PC-9 (cell line): ENCODE data around the gene KRT39. TPM values are rescaled to one million over a fixed set of nuclear protein-coding genes. Genes with fewer than 3 reads are reported as not detected.
"Not testable (repeated sequence)": the region's sequence is repeated elsewhere in the genome, so short reads cannot be mapped to it uniquely, and the experiment has no call there.

Source experiments
- BruUV-seq: library from RNA; stranded (reverse); fragments of 400-500 nt; replicated peaks from 2 replicates; lab custom pipeline; 2021; lab: Mats Ljungman, UMichigan
- CTCF ChIA-PET: fragments of 300-600 bp; sonication (Branson Sonifier 250); formaldehyde crosslinking; loops from one replicate; lab custom pipeline; 2022; ENCODE audit warnings: antibody characterized with exemption; lab: Charles Lee
- POLR2A ChIA-PET: fragments of 300-600 bp; sonication (Branson Sonifier 250); formaldehyde crosslinking; loops from one replicate; lab custom pipeline; 2022; ENCODE audit warnings: antibody characterized with exemption; ENCODE audit not compliant: unreplicated experiment; lab: Charles Lee
- DNase-seq, 2 experiments: peaks; one replicate each; pipeline versions ENCODE4 v3.0.0 to v3.0.0-alpha.2; 2015 to 2022; ENCODE audit warnings: mixed read lengths in 1 of 2
- H2AFZ ChIP-seq: fragments of 200-600 bp; sonication (generic); 2 replicates; pipeline ENCODE4 v1.8.1; 2017; ENCODE audit warnings: antibody characterized with exemption
- H3F3A ChIP-seq: fragments of 200-600 bp; sonication (generic); 2 replicates; pipeline ENCODE4 v1.8.1; 2017; ENCODE audit warnings: antibody characterized with exemption, mild to moderate bottlenecking, low read depth; ENCODE audit not compliant: insufficient read depth
- H3K27ac ChIP-seq: fragments of 200-600 bp; sonication (generic); 2 replicates; pipeline ENCODE4 v1.6.1; 2016; ENCODE audit warnings: mixed run types
- H3K27me3 ChIP-seq: fragments of 200-600 bp; sonication (generic); 2 replicates; pipeline ENCODE4 v1.6.1; 2016; ENCODE audit warnings: low read depth, mixed run types; ENCODE audit not compliant: insufficient read depth
- H3K36me3 ChIP-seq: fragments of 200-600 bp; sonication (generic); 2 replicates; pipeline ENCODE4 v1.6.1; 2016; ENCODE audit warnings: low read depth, mixed run types
- H3K4me1 ChIP-seq: fragments of 200-600 bp; sonication (generic); replicated peaks from 2 replicates; pipeline ENCODE4 v1.6.1; 2016; ENCODE audit warnings: mixed run types; ENCODE audit not compliant: insufficient read depth
- H3K4me2 ChIP-seq: fragments of 200-600 bp; sonication (generic); 2 replicates; pipeline ENCODE4 v1.6.1; 2017; ENCODE audit warnings: mixed run types
- H3K4me3 ChIP-seq: fragments of 200-600 bp; sonication (generic); 2 replicates; pipeline ENCODE4 v1.6.1; 2016; ENCODE audit warnings: mixed run types
- H3K79me2 ChIP-seq: fragments of 200-600 bp; sonication (generic); 2 replicates; pipeline ENCODE4 v1.6.1; 2017; ENCODE audit warnings: low read depth, mixed run types
- H3K9me2 ChIP-seq: fragments of 200-600 bp; sonication (generic); 2 replicates; pipeline ENCODE4 v1.8.1; 2017; ENCODE audit warnings: mild to moderate bottlenecking; ENCODE audit not compliant: insufficient read depth
- H3K9me3 ChIP-seq: fragments of 200-600 bp; sonication (generic); 2 replicates; pipeline ENCODE4 v1.8.1; 2016; ENCODE audit warnings: low read depth; ENCODE audit not compliant: insufficient read depth
- H4K20me1 ChIP-seq: fragments of 200-600 bp; sonication (generic); 2 replicates; pipeline ENCODE4 v1.8.1; 2017; ENCODE audit not compliant: insufficient read depth
- CTCF ChIP-seq: fragments of 200-600 bp; sonication (generic); conservative IDR thresholded peaks from 2 replicates; pipeline ENCODE4 v1.6.1; 2017; ENCODE audit warnings: mixed run types, antibody characterized with exemption, mild to moderate bottlenecking, moderate library complexity
- EZH2 ChIP-seq: fragments of 200-600 bp; sonication (generic); IDR thresholded peaks from 2 replicates; pipeline ENCODE4 v1.8.0; 2017; ENCODE audit warnings: antibody characterized with exemption, low read depth
- intact Hi-C: fragments of 100-400 bp; cut with micrococcal nuclease; formaldehyde crosslinking; loops from one replicate; pipeline ENCODE4 v1.10.0; 2022; ENCODE audit not compliant: unreplicated experiment
- total RNA-seq: library from RNA; stranded (reverse); gene quantifications from 2 replicates; pipeline ENCODE4 v1.2.3, GENCODE V29; 2021

KRT39 gene
- total RNA-seq, 1 experiment from 2014 or later: not detected

- Histone ChIP-seq H3K4me3 (no peak overlapping the region), H2AFZ (no peak overlapping the region), H4K20me1 (no peaks in the 10 kb centered on the region), H3K79me2 (no peaks in the 10 kb centered on the region), H3K27ac (no peak overlapping the region), H3F3A (peaks cover 19% of the 10 kb centered on the region), H3K27me3 (no peaks in the 10 kb centered on the region), H3K9me3 (no peaks in the 10 kb centered on the region), H3K9me2 (no peaks in the 10 kb centered on the region), H3K4me2 (no peak overlapping the region), H3K4me1 (peaks cover 37% of the 10 kb centered on the region), H3K36me3 (no peaks in the 10 kb centered on the region)
- CTCF ChIA-PET: no interaction called here
- no peak for TF ChIP-seq CTCF
- no peak for TF ChIP-seq EZH2
- DNase-seq: no peak
- POLR2A ChIA-PET: no interaction called here
- BruUV-seq: no TSS peak
- intact Hi-C loops: no loop called here
Observed at GRCh38 chr17:40921026-40921425, 45.7 kb downstream of the KRT39 start.

- BruUV-seq, H3K9me2 ChIP-seq, H3K9me3 ChIP-seq, H3K79me2 ChIP-seq, H3K4me3 ChIP-seq, H2AFZ ChIP-seq, intact Hi-C loops, H4K20me1 ChIP-seq, H3K4me2 ChIP-seq, H3K27me3 ChIP-seq, DNase-seq, H3K36me3 ChIP-seq: not testable (repeated sequence)
- peaks cover 35% of the 10 kb centered on the region for H3F3A ChIP-seq
- ChIA-PET CTCF (interaction anchor here (0.6 kb wide), 2 partner anchors 282 to 518 kb away, joined by 3 read pairs; no protein-coding TSS in a partner anchor), POLR2A (interaction anchor here (0.5 kb wide), 1 partner anchor 98 kb away, joined by 3 read pairs; no protein-coding TSS in a partner anchor)
- H3K27ac ChIP-seq: peak overlapping the region; percentile 99
- peaks cover 58% of the 10 kb centered on the region for H3K4me1 ChIP-seq
Observed at GRCh38 chr17:40917116-40917515, 49.6 kb downstream of the KRT39 start.

GRCh38 chr17:40916366-40916765 lies 50.4 kb downstream of the KRT39 start:
- TF ChIP-seq EZH2 (no peak), CTCF (0 out of 2 replicates have a peak, but pooled peaks have one; percentile 5)
- Histone ChIP-seq H3K79me2 (no peaks in the 10 kb centered on the region), H2AFZ (no peak overlapping the region), H3K36me3 (no peaks in the 10 kb centered on the region), H3K4me1 (peaks cover 62% of the 10 kb centered on the region), H3K9me2 (no peaks in the 10 kb centered on the region), H3K9me3 (no peaks in the 10 kb centered on the region), H3K27me3 (no peaks in the 10 kb centered on the region), H3K4me3 (no peak overlapping the region), H4K20me1 (no peaks in the 10 kb centered on the region), H3K27ac (peak overlapping the region; percentile 99), H3K4me2 (peak overlapping the region; percentile 65), H3F3A (peaks cover 32% of the 10 kb centered on the region)
- DNase-seq: no peak
- TSS peak; percentile 99 for BruUV-seq
- intact Hi-C loops: no loop called here
- CTCF ChIA-PET: interaction anchor here (1.0 kb wide), 1 partner anchor 37 kb away, joined by 3 read pairs; no protein-coding TSS in a partner anchor
- POLR2A ChIA-PET: interaction anchor here (0.6 kb wide), 1 partner anchor 208 kb away, joined by 14 read pairs; the partner anchor contains the start of gene KRTAP4-12
